GM19397 (cell line): ENCODE measurements around the gene IL17RD.
"Not testable (repeated sequence)": the region's sequence is repeated elsewhere in the genome, so short reads cannot be mapped to it uniquely, and the experiment has no call there.

ENCODE experiments used
- ATAC-seq: cut with Tn5 transposase; IDR thresholded peaks from one replicate; pipeline ENCODE4 v1.9.1; 2021; ENCODE audit warnings: mild to moderate bottlenecking, moderate library complexity; ENCODE audit not compliant: unreplicated experiment

The IL17RD gene

DNA sequence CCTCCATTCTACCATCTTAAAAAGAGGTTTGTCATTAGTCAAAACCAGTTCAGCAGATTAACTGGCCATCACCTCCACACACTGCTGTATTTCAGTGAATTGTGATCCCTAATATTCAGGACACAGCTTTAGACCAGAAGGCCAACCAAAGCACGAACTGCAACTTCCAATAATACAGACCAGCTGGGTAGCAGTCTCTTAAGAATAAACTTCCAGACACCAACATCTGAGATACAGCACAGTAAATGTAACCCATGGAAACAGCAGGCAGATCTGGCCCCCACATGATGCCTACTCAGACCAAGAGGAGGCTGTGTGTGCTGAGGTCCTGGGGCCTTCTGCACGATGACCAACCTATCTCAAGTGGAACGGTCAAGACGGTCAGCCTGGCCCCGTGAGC is 69.8 kb downstream of the IL17RD start:
- no peak for ATAC-seq

DNA sequence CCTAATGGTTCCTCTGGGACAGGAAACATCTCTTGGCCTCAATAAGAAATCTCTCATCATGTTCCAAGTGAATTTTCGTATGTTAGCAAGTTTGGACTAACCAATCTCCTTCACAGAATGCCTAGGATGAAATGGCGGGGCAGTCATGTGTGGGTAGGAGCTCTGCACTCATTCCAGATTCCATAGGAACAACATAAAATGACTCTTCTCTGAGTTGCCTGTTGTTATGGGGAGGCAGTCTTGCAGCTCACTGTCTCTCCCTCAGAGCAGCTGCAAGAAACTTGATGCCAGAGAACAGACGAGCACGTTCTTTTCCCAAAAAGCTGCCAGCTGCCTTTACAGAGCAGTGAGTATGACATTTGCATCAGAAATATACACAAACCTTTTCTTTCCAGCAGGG is 70.6 kb downstream of the IL17RD start:
- ATAC-seq = no peak

- no peak for ATAC-seq
Measured at GRCh38 chr3:57093971-57094535, 71.1 kb downstream of the IL17RD start.

GRCh38 chr3:57093489-57093888 is 71.7 kb downstream of the IL17RD start:
- no peak for ATAC-seq

DNA sequence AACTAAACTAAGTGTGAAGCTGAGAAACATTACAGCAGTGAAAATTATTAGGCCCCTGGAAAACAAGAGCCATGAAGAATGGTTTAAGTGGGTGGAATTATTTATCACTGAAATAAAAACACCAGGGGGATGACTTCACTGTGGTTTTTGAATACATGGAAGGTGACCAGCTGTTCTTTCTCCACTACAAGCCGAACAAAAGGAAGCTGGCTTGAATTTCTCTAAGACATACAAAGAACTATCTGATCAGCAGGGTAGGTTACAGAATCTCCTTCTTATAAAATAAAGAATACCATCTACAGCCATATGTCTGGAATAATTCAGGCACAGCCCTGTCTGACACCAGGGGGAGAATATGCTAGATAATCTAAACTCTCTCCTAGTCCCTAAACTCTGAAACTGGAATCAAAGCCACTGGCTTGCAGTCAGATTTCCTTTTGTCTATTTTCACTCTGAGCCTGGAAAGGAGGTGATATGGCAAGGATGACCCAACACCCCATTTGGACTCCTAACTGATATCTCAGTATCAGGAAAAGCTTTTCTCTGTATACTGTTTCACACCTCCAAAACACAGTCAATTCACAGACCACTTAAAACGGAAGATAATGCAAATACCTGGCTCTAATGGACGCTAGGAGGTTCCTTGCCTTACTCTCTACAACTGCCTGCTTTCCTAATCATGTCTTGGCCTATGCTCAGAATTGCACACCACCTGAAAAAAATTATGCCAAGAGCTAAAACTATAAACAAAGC is 73.5 kb downstream of the IL17RD start:
- ATAC-seq = no peak

DNA sequence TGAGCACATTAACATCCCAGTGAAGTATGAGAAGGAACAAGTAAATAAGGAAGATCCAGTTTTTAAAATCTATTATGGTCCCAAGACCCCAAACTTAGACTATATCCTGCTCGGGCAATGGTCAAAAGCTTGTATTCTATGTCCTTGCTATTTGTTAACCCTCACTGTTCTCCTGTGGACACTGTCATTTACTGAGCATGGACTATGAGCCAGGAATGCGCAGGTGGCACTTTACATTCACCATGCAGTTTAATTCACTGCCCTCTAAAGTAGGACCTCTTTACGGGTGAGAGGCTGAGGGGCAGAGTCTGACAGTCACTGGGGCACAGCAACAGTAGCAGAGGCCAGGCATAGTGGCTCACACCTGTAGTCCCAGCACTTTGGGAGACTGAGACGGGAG is 76.1 kb downstream of the IL17RD start:
- ATAC-seq = no peak

DNA sequence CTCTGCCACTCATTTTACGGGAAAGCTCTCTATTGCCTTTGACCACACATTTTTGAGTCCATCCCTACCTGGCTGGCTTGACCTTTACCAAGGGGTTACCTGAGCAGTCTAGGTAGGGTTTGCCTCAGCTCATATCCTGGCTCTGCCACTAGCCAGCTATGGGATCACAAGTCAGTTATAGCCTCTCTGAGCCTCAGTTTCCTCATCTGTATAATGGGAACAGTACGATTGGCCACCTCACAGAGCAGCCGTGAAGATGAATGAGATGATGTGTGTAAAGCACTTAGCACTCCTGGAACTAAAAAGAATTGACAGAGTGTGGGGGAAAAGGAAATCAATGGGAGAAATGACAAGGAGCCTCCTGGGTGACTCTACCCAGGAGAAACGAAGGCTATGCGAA is 76.7 kb downstream of the IL17RD start:
- no peak for ATAC-seq

DNA sequence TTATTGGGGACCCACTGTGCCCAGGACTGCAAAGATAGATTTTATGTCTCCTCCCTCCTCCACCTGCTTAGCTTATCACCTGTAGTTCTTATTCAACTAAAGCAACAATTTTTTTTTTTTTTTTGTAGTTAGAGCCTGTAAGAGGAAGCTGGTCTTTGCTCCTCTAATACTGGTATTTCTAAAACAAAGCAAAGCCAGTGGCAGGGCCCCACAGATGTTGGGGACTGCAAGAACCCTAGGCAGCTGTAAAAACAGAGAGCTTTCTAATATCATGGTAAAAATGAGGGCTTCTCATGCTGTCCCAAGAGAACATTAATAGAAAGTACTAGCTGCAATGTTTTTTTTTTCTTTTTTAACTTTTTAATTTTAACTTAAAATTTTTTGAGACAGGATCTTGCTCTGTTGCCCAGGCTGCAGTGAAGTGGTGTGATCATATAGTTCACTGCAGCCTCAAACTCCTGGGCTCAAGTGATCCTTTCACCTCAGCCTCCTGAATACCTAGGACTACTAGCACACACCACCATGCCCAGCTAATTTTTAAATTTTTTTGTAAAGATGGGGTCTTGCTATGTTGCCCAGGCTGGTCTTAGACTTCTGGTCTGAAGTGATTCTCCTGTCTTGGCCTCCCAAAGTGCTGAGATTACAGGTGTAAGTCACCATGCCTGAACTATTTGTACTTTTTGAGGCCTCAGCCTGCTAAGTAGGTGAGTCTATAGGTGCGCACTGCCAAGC is 77.6 kb downstream of the IL17RD start:
- no peak for ATAC-seq

DNA sequence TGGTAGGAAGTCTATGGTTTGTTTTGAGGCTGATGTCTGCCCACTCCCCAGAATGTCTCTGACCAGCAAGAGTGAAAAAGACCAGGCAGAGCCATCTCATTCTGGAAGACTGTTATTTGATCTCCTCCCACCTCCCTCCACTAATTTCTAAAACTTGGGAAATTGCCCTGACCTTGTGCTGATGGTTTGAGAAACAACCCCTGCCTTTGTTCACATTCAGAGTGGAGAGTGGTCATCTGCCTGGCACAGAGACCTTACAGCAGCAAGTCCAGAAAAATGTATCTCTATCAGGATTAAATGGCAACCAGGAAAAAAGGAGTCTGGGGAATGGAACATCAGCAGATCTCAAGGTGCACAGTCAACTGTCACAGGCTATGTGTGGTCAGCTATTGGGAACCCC is 79.0 kb downstream of the IL17RD start:
- ATAC-seq = no peak

- no peak for ATAC-seq
Measured at GRCh38 chr3:57085211-57085610, 79.9 kb downstream of the IL17RD start.

GRCh38 chr3:57083266-57083995 is 81.7 kb downstream of the IL17RD start:
- not testable (repeated sequence) for ATAC-seq

GRCh38 chr3:57082481-57082880 is 82.7 kb downstream of the IL17RD start:
- ATAC-seq = no peak

DNA sequence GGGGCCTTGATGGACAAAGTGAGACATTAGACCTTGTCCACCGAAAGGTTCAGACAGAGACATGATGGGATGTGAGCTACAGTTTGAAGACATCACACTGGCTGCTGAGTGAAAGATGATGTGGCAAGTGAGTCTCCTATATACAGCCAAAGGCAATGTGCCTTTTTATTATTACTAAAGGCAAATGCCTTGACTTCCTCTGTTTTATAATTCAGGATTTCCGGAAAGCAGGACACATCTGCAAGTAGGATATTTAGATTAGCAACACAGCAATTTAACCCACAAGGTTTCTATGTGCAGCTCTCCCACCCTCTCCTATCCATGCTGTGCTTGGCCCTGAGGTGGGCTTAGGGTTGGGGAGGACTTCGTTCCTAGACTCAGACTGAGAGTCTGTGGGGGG is 84.0 kb downstream of the IL17RD start:
- ATAC-seq = no peak

DNA sequence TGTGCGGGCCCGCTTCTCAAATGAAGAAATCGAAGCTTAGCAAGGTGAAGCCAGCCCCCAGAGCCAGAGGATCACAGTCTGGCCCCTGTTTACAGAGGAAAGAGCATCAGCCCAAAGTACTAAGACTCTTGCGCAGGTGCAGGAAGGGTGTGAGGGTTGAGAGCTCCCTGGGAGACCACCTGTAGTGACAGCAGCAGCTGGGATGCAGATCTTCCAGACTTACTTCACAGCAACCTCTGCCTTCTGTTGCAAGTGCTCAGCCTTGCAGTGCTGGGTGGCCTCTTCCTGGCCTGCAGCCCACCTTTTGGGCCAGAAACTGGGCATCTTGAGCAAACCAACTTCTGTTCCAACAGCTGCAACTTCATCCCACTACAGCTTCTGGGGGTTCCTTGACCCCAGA is 85.0 kb downstream of the IL17RD start:
- ATAC-seq = no peak

- no peak for ATAC-seq
Measured at GRCh38 chr3:57079474-57079831, 85.7 kb downstream of the IL17RD start.

DNA sequence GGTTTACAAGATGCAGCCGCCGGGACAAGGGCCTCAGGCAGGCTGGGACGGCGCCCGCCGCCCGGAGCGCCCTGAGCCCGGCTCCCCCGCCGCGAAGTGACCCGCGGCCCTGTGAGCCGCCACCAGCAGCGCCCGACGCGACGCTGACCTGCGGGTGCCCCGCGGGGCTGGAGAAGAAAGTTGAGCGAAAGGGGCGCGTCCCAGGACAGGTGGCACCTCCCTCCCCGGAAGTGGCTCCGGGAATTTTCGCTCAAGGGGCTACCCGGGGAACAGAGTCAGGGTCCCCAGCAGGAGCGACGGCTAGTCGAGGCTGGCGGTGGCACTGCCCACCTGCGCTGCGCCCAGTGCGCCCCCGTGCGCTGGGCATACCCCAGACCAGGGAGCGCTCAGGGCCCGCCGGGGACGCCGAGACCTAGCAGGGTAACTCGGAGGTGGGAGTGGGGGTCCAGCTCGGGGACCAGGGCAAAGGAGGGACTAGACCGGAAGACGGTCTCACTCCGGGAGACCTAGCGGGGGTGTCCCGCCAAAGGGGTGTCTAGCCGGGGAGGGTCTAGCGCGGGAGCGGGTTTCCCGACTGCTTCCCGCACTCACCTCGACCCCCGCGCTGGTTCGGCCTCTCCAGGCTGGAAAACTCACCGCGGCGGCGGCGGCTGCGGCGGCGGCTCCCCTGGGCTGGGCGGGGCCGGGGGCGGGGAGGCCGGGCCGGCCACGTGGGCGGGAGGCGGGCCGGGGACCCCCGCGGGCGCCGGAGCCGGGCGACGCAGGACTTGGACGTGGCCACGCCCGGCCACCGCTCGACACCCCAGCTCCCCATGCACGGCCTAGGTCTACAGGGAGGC is 86.3 kb downstream of the IL17RD start:
- no peak for ATAC-seq

- ATAC-seq = no peak
Measured at GRCh38 chr3:57078344-57078634, 86.9 kb downstream of the IL17RD start.

DNA sequence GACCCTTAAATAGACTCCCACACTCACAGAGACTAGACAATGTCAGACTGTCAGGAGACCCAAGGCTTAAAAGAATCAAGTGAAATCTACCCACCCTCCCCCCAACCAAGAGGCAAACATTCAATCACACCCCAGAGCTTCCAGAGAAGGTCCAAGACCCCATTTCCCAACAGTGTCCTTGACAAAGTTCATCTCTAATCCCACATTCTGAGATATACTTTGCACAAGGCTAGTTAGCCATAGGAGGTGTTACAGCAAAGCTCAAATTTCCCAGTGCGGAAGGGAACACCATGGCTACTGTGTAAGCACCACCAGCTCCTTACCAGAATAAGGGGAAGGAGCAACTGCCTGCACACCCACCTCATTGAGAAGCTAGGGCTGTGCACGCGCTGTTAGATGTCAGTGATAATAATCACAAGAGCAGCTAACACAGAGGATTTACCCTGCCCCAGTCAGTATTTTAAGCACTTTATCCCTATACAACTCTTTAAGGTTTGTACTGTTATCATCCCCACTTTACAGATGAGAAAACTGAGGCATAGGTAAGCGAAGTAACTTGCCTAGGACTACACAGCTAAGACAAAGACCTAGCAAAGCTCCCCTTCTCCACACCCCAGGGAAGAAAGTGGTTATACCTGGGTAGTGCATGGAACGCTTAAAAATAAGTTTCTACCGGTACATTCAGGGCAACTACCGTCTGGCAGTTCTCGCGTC is 87.4 kb downstream of the IL17RD start:
- ATAC-seq = no peak

GRCh38 chr3:57076422-57076951 is 88.7 kb downstream of the IL17RD start:
- no peak for ATAC-seq

DNA sequence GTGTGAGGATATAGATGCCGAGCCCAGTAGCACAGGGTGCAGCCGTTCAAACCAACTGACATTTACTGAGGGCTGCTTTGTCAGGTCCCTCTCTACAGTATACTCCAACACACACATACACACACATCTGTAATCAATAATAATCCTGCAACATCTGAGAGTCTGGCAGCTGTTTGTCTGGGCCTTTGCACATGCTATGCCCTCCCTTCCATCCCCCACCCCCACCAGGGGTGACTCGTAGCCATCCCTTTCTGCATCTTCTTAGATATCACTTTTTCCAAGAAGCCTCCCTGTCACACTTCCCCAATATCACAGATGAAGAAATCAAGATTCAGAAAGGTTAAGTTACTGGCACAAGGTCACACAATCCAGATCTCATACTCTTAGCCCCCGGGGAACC is 91.0 kb downstream of the IL17RD start:
- no peak for ATAC-seq
